Gastrocnemius medialis (tissue), 4 donors: ENCODE data around the gene CARD11. TPM values are rescaled to one million over a fixed set of nuclear protein-coding genes. Genes with fewer than 3 reads are reported as not detected.

Source experiments
- ATAC-seq, 2 donors: fragments of 150-250 bp; one replicate each; pipeline ENCODE4 v1.9.1; 2016
- DNase-seq, 2 donors: peaks; one replicate each; pipeline ENCODE4 v3.0.0-alpha.2; 2019
- H3K27ac ChIP-seq, 4 donors: fragments of 200-600 bp; sonication (generic); 1 replicate in 1 of 4; 2 replicates in 3 of 4; pipeline ENCODE4 v1.5.1; 2016 to 2018; ENCODE audit warnings: mild to moderate bottlenecking in 2 of 4, moderate library complexity in 1 of 4
- H3K27me3 ChIP-seq, 3 donors: fragments of 200-600 bp; sonication (generic) in 2 of 3; 1 replicate in 1 of 3; 2 replicates in 2 of 3; pipeline versions ENCODE4 v1.5.1 to v1.6.0; 2016 to 2019; ENCODE audit warnings: mild to moderate bottlenecking in 1 of 3, moderate library complexity in 1 of 3
- H3K36me3 ChIP-seq, 2 donors: fragments of 200-600 bp; sonication (generic) in 1 of 2; one replicate each; pipeline ENCODE4 v1.5.1; 2017 to 2018
- H3K4me1 ChIP-seq, 2 donors: fragments of 200-600 bp; sonication (generic) in 1 of 2; one replicate each; pipeline ENCODE4 v1.5.1; 2016 to 2017; ENCODE audit warnings: mild to moderate bottlenecking in 2 of 2
- H3K4me3 ChIP-seq, 4 donors: fragments of 200-600 bp; sonication (generic) in 3 of 4; 1 replicate in 1 of 4; 2 replicates in 3 of 4; pipeline ENCODE4 v1.5.1; 2016 to 2019; ENCODE audit warnings: mild to moderate bottlenecking in 2 of 4
- H3K9me3 ChIP-seq, 3 donors: fragments of 200-600 bp; sonication (generic) in 2 of 3; 1 replicate in 1 of 3; 2 replicates in 2 of 3; pipeline ENCODE4 v1.5.1; 2016 to 2019
- CTCF ChIP-seq, 5 experiments: fragments of 450-650 bp in 3 of 5; fragments of 200-600 bp in 2 of 5; sonication (generic) in 2 of 5; IDR thresholded peaks in 4 of 5; conservative IDR thresholded peaks in 1 of 5; 1 replicate in 4 of 5; 2 replicates in 1 of 5; pipeline ENCODE4 v1.5.1; 2016 to 2019; ENCODE audit warnings: antibody characterized with exemption in 5 of 5, mild to moderate bottlenecking in 3 of 5, moderate library complexity in 3 of 5
- POLR2A ChIP-seq, 2 donors: fragments of 450-650 bp; IDR thresholded peaks; one replicate each; pipeline ENCODE4 v1.6.1; 2017; ENCODE audit warnings: antibody characterized with exemption in 2 of 2, mild to moderate bottlenecking in 2 of 2, moderate library complexity in 2 of 2
- in situ Hi-C, 4 donors: fragments of 200-750 bp; cut with MboI; loops; one replicate each; pipeline versions ENCODE4 v1.15.0 to v1.8.0; 2017; ENCODE audit warnings: low sequenced_read_pairs in 4 of 4
- intact Hi-C: fragments of 100-400 bp; cut with DNase I; formaldehyde crosslinking; loops from one replicate; pipeline ENCODE4 v1.15.1; 2023; ENCODE audit warnings: low total_unique reads
- total RNA-seq, 4 donors: library from RNA; depleted of rRNA; stranded (reverse); fragments of >200 nt; gene quantifications; one replicate each; pipeline versions ENCODE4 v1.1.0 to v1.2.3, GENCODE V29; 2016

Gene CARD11
- total RNA-seq, 4 donors from 2014 or later: 0.13 TPM; not detected in 3

- in situ Hi-C loops: no loop called here
- TF ChIP-seq POLR2A (IDR thresholded peaks at IDR 0.05) (no peak), CTCF (IDR thresholded peaks at IDR 0.05 in 4 of 5, conservative IDR thresholded peaks at IDR 0.05 in 1 of 5) (no peak)
- ATAC-seq: no peak
- Histone ChIP-seq H3K4me3 (no peak overlapping the region), H3K36me3 (no peaks in the 10 kb centered on the region), H3K4me1 (no peaks in the 10 kb centered on the region), H3K27me3 (peaks cover 0 to 6% (median 3%) of the 10 kb centered on the region in 3 donors), H3K9me3 (no peaks in the 10 kb centered on the region), H3K27ac (no peak overlapping the region)
- intact Hi-C loops: no loop called here
- no peak for DNase-seq
Observed at GRCh38 chr7:2955269-2955668, 88.4 kb downstream of the CARD11 start.

- DNase-seq (no peak), ATAC-seq (no peak)
- intact Hi-C loops (no loop called here), in situ Hi-C loops (no loop called here)
- H3K27me3 ChIP-seq: peaks cover 0 to 3% (median 3%) of the 10 kb centered on the region in 3 donors
- H3K36me3 ChIP-seq: no peaks in the 10 kb centered on the region
- TF ChIP-seq CTCF (IDR thresholded peaks at IDR 0.05 in 4 of 5, conservative IDR thresholded peaks at IDR 0.05 in 1 of 5): no peak
- no peak for TF ChIP-seq POLR2A (IDR thresholded peaks at IDR 0.05)
- no peak overlapping the region for H3K4me3 ChIP-seq
- no peaks in the 10 kb centered on the region for H3K9me3 ChIP-seq
- no peak overlapping the region for H3K27ac ChIP-seq
- no peaks in the 10 kb centered on the region for H3K4me1 ChIP-seq
Observed at GRCh38 chr7:2954433-2954853, 89.2 kb downstream of the CARD11 start.

GRCh38 chr7:2953588-2954407 is 89.9 kb downstream of the CARD11 start:
- H3K4me1 ChIP-seq: no peaks in the 10 kb centered on the region
- TF ChIP-seq POLR2A (IDR thresholded peaks at IDR 0.05): no peak
- no peak for TF ChIP-seq CTCF (IDR thresholded peaks at IDR 0.05 in 4 of 5, conservative IDR thresholded peaks at IDR 0.05 in 1 of 5)
- no peak overlapping the region for H3K27ac ChIP-seq
- ATAC-seq (no peak), DNase-seq (no peak)
- peaks cover 0 to 3% (median 1%) of the 10 kb centered on the region in 3 donors for H3K27me3 ChIP-seq
- in situ Hi-C loops (no loop called here), intact Hi-C loops (no loop called here)
- H3K9me3 ChIP-seq: no peaks in the 10 kb centered on the region
- H3K4me3 ChIP-seq: no peak overlapping the region
- H3K36me3 ChIP-seq: no peaks in the 10 kb centered on the region

- intact Hi-C loops: no loop called here
- no peak overlapping the region for H3K27ac ChIP-seq
- no peak overlapping the region for H3K4me3 ChIP-seq
- H3K36me3 ChIP-seq: no peaks in the 10 kb centered on the region
- in situ Hi-C loops: no loop called here
- H3K9me3 ChIP-seq: no peaks in the 10 kb centered on the region
- TF ChIP-seq POLR2A (IDR thresholded peaks at IDR 0.05) (no peak), CTCF (IDR thresholded peaks at IDR 0.05 in 4 of 5, conservative IDR thresholded peaks at IDR 0.05 in 1 of 5) (no peak)
- DNase-seq (no peak), ATAC-seq (no peak)
- H3K27me3 ChIP-seq: peaks cover 0 to 3% (median 0%) of the 10 kb centered on the region in 3 donors
- H3K4me1 ChIP-seq: no peaks in the 10 kb centered on the region
Observed at GRCh38 chr7:2953099-2953498, 90.6 kb downstream of the CARD11 start.
